IMR-90 (cell line): Measurements from ENCODE around the gene PIM3. TPM values are rescaled to one million over a fixed set of nuclear protein-coding genes. Genes with fewer than 3 reads are reported as not detected.

Source experiments
- ATAC-seq: fragments of 200-7000 bp; cut with Tn5 transposase; 2 replicates; pipeline ENCODE4 v1.9.1; 2020; ENCODE audit warnings: low read depth, mild to moderate bottlenecking, moderate library complexity
- BruUV-seq: library from RNA; stranded (reverse); fragments of 400-500 nt; replicated peaks from 2 replicates; lab custom pipeline; 2021; lab: Mats Ljungman, UMichigan
- CTCF ChIA-PET: fragments of 300-600 bp; formaldehyde crosslinking; extraction: SDS; loops from one replicate; lab custom pipeline; 2021; ENCODE audit warnings: antibody characterized with exemption; lab: Yijun Ruan, JAX
- POLR2A ChIA-PET: fragments of 300-600 bp; sonication (Branson Sonifier 250); formaldehyde crosslinking; loops from one replicate; lab custom pipeline; 2022; ENCODE audit warnings: antibody characterized with exemption; ENCODE audit not compliant: unreplicated experiment; lab: Charles Lee
- DNase-seq: peaks from one replicate; pipeline ENCODE4 v3.0.0; 2013
- H2AFZ ChIP-seq: replicated peaks from 2 replicates; pipeline ENCODE3; 2013; ENCODE audit warnings: low read length, mild to moderate bottlenecking; ENCODE audit not compliant: poor library complexity
- H2AK5ac ChIP-seq: 2 replicates; pipeline ENCODE4 v1.6.1; 2013; ENCODE audit warnings: low read depth, low read length, inconsistent platforms
- H2AK9ac ChIP-seq: replicated peaks from 2 replicates; pipeline ENCODE3; 2013; ENCODE audit warnings: mild to moderate bottlenecking, low read depth, low read length, moderate library complexity; ENCODE audit not compliant: poor library complexity
- H2BK120ac ChIP-seq: 2 replicates; pipeline ENCODE4 v1.6.1; 2013; ENCODE audit warnings: low read depth, low read length, inconsistent platforms
- H2BK15ac ChIP-seq: 3 replicates; pipeline ENCODE4 v1.6.1; 2013; ENCODE audit warnings: low read depth, low read length, inconsistent platforms
- H2BK20ac ChIP-seq: 2 replicates; pipeline ENCODE4 v1.6.1; 2013; ENCODE audit warnings: low read depth, mild to moderate bottlenecking, inconsistent platforms, low read length, moderate library complexity
- H2BK5ac ChIP-seq: 2 replicates; pipeline ENCODE4 v1.6.1; 2013; ENCODE audit warnings: mild to moderate bottlenecking, low read depth, low read length, inconsistent platforms; ENCODE audit not compliant: poor library complexity, severe bottlenecking
- H3K14ac ChIP-seq: replicated peaks from 2 replicates; pipeline ENCODE4 v1.6.1; 2013; ENCODE audit warnings: low read depth, low read length, inconsistent platforms
- H3K18ac ChIP-seq: 2 replicates; pipeline ENCODE4 v1.6.1; 2013; ENCODE audit warnings: low read depth, low read length, control low read depth
- H3K23ac ChIP-seq: 2 replicates; pipeline ENCODE4 v1.6.1; 2013; ENCODE audit warnings: low read depth, low read length, inconsistent platforms
- H3K27ac ChIP-seq: 2 replicates; pipeline ENCODE4 v1.5.1; 2013; ENCODE audit warnings: mild to moderate bottlenecking, control low read depth, low read length; ENCODE audit not compliant: insufficient read depth
- H3K27me3 ChIP-seq: 2 replicates; pipeline ENCODE4 v1.6.1; 2013; ENCODE audit warnings: low read length; ENCODE audit not compliant: control insufficient read depth, insufficient read depth
- H3K36me3 ChIP-seq: 2 replicates; pipeline ENCODE4 v1.6.1; 2013; ENCODE audit warnings: low read length, mixed read lengths; ENCODE audit not compliant: control insufficient read depth, insufficient read depth
- H3K4ac ChIP-seq: 2 replicates; pipeline ENCODE4 v1.6.1; 2013; ENCODE audit warnings: low read depth, low read length, inconsistent platforms
- H3K4me1 ChIP-seq: 2 replicates; pipeline ENCODE4 v1.6.1; 2013; ENCODE audit warnings: low read length, mixed read lengths; ENCODE audit not compliant: control insufficient read depth, insufficient read depth
- H3K4me2 ChIP-seq: 2 replicates; pipeline ENCODE4 v1.6.1; 2013; ENCODE audit warnings: low read depth, mild to moderate bottlenecking, control low read depth, low read length, moderate library complexity
- H3K4me3 ChIP-seq: 2 replicates; pipeline ENCODE4 v1.5.1; 2013; ENCODE audit warnings: low read depth, mild to moderate bottlenecking, control low read depth, low read length, moderate library complexity; ENCODE audit not compliant: insufficient read depth
- H3K56ac ChIP-seq: 2 replicates; pipeline ENCODE4 v1.6.1; 2013; ENCODE audit warnings: low read length, inconsistent platforms; ENCODE audit not compliant: insufficient read depth; ENCODE audit errors: extremely low read depth
- H3K79me1 ChIP-seq, 2 experiments: 2 replicates each; pipeline ENCODE4 v1.6.1; 2013; ENCODE audit warnings: low read length in 2 of 2, inconsistent platforms in 1 of 2, low read depth in 1 of 2
- H3K9ac ChIP-seq: 2 replicates; pipeline ENCODE4 v1.6.1; 2013; ENCODE audit warnings: low read depth, low read length, control low read depth
- H3K9me1 ChIP-seq: 2 replicates; pipeline ENCODE4 v1.6.1; 2013; ENCODE audit warnings: low read length, inconsistent platforms; ENCODE audit not compliant: insufficient read depth
- H3K9me3 ChIP-seq: 2 replicates; pipeline ENCODE4 v1.6.1; 2013; ENCODE audit warnings: low read length; ENCODE audit not compliant: control insufficient read depth, insufficient read depth
- H4K20me1 ChIP-seq: 2 replicates; pipeline ENCODE4 v1.6.1; 2013; ENCODE audit warnings: low read length, inconsistent platforms; ENCODE audit not compliant: insufficient read depth
- H4K5ac ChIP-seq: 2 replicates; pipeline ENCODE4 v1.6.1; 2013; ENCODE audit warnings: mild to moderate bottlenecking, low read depth, low read length, control low read depth
- H4K8ac ChIP-seq, 2 experiments: 2 replicates each; pipeline ENCODE4 v1.6.1; 2013; ENCODE audit warnings: low read depth in 2 of 2, low read length in 2 of 2, control low read depth in 1 of 2, inconsistent platforms in 1 of 2
- H4K91ac ChIP-seq: 2 replicates; pipeline ENCODE4 v1.6.1; 2013; ENCODE audit warnings: low read depth, low read length, inconsistent platforms; ENCODE audit not compliant: insufficient read depth
- BHLHE40 ChIP-seq: fragments of 150-350 bp; IDR thresholded peaks from 2 replicates; pipeline ENCODE4 v1.6.1; 2016; ENCODE audit warnings: mild to moderate bottlenecking, low read depth, low read length
- CEBPB ChIP-seq: IDR thresholded peaks from 2 replicates; pipeline ENCODE4 v1.6.1; 2012; ENCODE audit warnings: low read depth, low read length, improper control_type of control experiment
- CHD1 ChIP-seq: IDR thresholded peaks from 2 replicates; pipeline ENCODE4 v1.6.1; 2012; ENCODE audit warnings: low read depth, low read length, improper control_type of control experiment
- ELK1 ChIP-seq: fragments of 150-350 bp; IDR thresholded peaks from 2 replicates; pipeline ENCODE4 v1.6.1; 2016; ENCODE audit warnings: low read depth, mild to moderate bottlenecking, low read length, moderate library complexity, borderline replicate concordance
- FOS ChIP-seq: fragments of 150-350 bp; IDR thresholded peaks from 2 replicates; pipeline ENCODE4 v1.6.1; 2016; ENCODE audit warnings: low read depth, low read length
- MAFK ChIP-seq: IDR thresholded peaks from 2 replicates; pipeline ENCODE4 v1.6.1; 2012; ENCODE audit warnings: low read depth, low read length, improper control_type of control experiment
- MAZ ChIP-seq: IDR thresholded peaks from 2 replicates; pipeline ENCODE4 v1.6.1; 2012; ENCODE audit warnings: low read depth, mild to moderate bottlenecking, low read length, improper control_type of control experiment, moderate library complexity, borderline replicate concordance
- MXI1 ChIP-seq: IDR thresholded peaks from 2 replicates; pipeline ENCODE4 v1.6.1; 2012; ENCODE audit warnings: low read depth, mild to moderate bottlenecking, low read length, moderate library complexity, borderline replicate concordance
- NFE2L2 ChIP-seq: fragments of 150-350 bp; IDR thresholded peaks from 2 replicates; pipeline ENCODE4 v1.6.1; 2016; ENCODE audit warnings: low read depth, mild to moderate bottlenecking, low read length
- POLR2A ChIP-seq: IDR thresholded peaks from 2 replicates; pipeline ENCODE4 v1.6.1; 2012; ENCODE audit warnings: mild to moderate bottlenecking, low read depth, low read length
- RAD21 ChIP-seq: IDR thresholded peaks from 2 replicates; pipeline ENCODE4 v1.6.1; 2012; ENCODE audit warnings: low read length, improper control_type of control experiment
- RCOR1 ChIP-seq: IDR thresholded peaks from 2 replicates; pipeline ENCODE4 v1.6.1; 2012; ENCODE audit warnings: mild to moderate bottlenecking, low read length, improper control_type of control experiment; ENCODE audit not compliant: insufficient replicate concordance
- RFX5 ChIP-seq: IDR thresholded peaks from 2 replicates; pipeline ENCODE4 v1.8.0; 2012; ENCODE audit warnings: low read depth, mild to moderate bottlenecking, low read length, moderate library complexity
- SMC3 ChIP-seq: fragments of 150-350 bp; IDR thresholded peaks from 2 replicates; pipeline ENCODE4 v1.6.1; 2016; ENCODE audit warnings: low read depth, mild to moderate bottlenecking, antibody characterized with exemption, low read length, moderate library complexity
- USF2 ChIP-seq: fragments of 150-350 bp; IDR thresholded peaks from 2 replicates; pipeline ENCODE4 v1.6.1; 2017; ENCODE audit warnings: mild to moderate bottlenecking, antibody characterized with exemption, low read length, low read depth
- WGBS, 2 experiments: methylation state at CpG; one replicate each; pipeline versions ENCODE4 v1.1.5 to v1.1.7; 2013; ENCODE audit warnings: missing lambda C conversion rate in 2 of 2; ENCODE audit not compliant: insufficient read length in 1 of 2; ENCODE audit errors: extremely low coverage in 2 of 2; 5-methylcytosine and 5-hydroxymethylcytosine counted together
- dilution Hi-C: fragments of 300-500 bp; cut with HindIII; formaldehyde crosslinking; loops from one replicate; pipeline ENCODE4 v1.14.3; 2018; ENCODE audit warnings: low sequenced_read_pairs; ENCODE audit not compliant: unreplicated experiment
- in situ Hi-C: fragments of 300-500 bp; cut with MboI; formaldehyde crosslinking; loops from 3 replicates; pipeline ENCODE4 v1.14.3; 2019; ENCODE audit warnings: low sequenced_read_pairs, inconsistent platforms, mixed read lengths
- intact Hi-C: fragments of 100-400 bp; cut with micrococcal nuclease; formaldehyde crosslinking; loops from 2 replicates; pipeline ENCODE4 v1.10.0; 2022
- polyA plus RNA-seq, 3 experiments: library from polyadenylated mRNA; depleted of rRNA; stranded (reverse); fragments of >200 nt; gene quantifications; 2 replicates each; pipeline ENCODE4 v1.2.3, GENCODE V29; 2012; ENCODE audit warnings: low replicate concordance in 1 of 3
- total RNA-seq: library from RNA; depleted of rRNA; stranded (reverse); fragments of >200 nt; gene quantifications from 2 replicates; pipeline ENCODE4 v1.2.3, GENCODE V29; 2012
- TF ChIP-seq, protein P1 (sequence below): conservative IDR thresholded peaks from 2 replicates; pipeline ENCODE4 v1.5.1; 2012; ENCODE audit warnings: mild to moderate bottlenecking, low read depth, low read length, improper control_type of control experiment

Gene PIM3
- total and polyA plus RNA-seq, 2 of the 4 experiments (the other 2 are of a cell fraction), result 8.6 to 24.7 TPM

DNA sequence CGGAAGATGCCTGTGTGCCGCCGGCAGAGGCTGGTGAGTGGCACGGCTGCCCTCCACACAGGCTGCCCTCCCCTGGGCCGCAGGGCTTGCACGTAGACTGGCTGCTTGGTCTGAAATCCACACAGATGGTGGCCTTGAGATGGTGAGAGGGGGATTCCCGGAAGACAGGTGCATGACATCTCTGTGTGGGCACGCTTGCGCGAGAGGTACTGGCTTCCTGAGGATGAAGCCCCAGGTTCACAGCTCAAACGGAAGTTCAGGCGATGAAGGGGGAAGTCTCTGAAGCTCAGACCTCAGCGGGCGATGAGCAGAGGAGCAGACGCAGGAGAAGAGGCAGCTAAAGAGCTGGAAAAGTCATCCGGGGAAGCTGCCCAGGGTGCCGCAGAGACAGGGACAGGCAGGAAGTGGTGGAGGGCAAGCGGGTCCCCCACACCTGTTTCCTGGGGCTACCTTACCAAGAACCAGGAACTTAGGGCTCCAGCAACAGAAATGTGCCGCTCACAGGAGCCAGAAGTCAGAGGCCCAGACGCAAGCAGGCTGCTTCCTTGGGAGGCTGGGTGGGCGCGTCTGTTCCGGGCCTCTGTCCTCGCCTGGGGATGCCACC is 34.9 kb upstream of the PIM3 start:
- intact Hi-C loops, result no loop called here
- CTCF ChIA-PET, result no interaction called here

More for the DNA sequence above, 34.9 kb upstream of the PIM3 start:
- Histone ChIP-seq H2BK20ac (no peak overlapping the region), H3K27me3 (no peaks in the 10 kb centered on the region), H3K9me3 (no peaks in the 10 kb centered on the region), H3K4me1 (peaks cover 10% of the 10 kb centered on the region), H3K23ac (no peak overlapping the region), H3K56ac (no peak overlapping the region), H3K9ac (no peak overlapping the region), H2AK9ac (peak overlapping the region; percentile 51), H2AFZ (no peak overlapping the region), H3K18ac (no peak overlapping the region), H4K5ac (no peak overlapping the region), H3K4ac (no peak overlapping the region), H2BK15ac (no peak overlapping the region), H4K8ac (no peak overlapping the region), H3K79me1 (peaks cover 0 to 6% of the 10 kb centered on the region in 2 experiments; a peak in 3 of 4 replicates), H4K20me1 (no peaks in the 10 kb centered on the region; the same call in 1 of the 2 replicates), H3K14ac (no peak overlapping the region), H4K91ac (no peak overlapping the region), H3K4me2 (no peak overlapping the region), H2BK120ac (no peak overlapping the region), H3K4me3 (no peak overlapping the region), H2BK5ac (no peak overlapping the region), H3K27ac (no peak overlapping the region), H3K36me3 (peaks cover 20% of the 10 kb centered on the region; the same call in 1 of the 2 replicates), H2AK5ac (no peak overlapping the region), H3K9me1 (peaks cover 4% of the 10 kb centered on the region; the same call in 1 of the 2 replicates)
- 90% methylated on average over 6 of the region's 24 CpGs; no CpG with 5 or more reads in 1 of the 2 experiments for WGBS, 2 experiments
- no TSS peak for BruUV-seq
- TF ChIP-seq MAFK, result no peak
- no peak for TF ChIP-seq RFX5
- no peak for TF ChIP-seq MXI1
- TF ChIP-seq FOS, result no peak
- no peak for TF ChIP-seq RAD21
- TF ChIP-seq MAZ, result no peak
- no peak for TF ChIP-seq BHLHE40
- no peak for TF ChIP-seq USF2
- no peak for TF ChIP-seq RCOR1
- no peak for TF ChIP-seq CHD1
- TF ChIP-seq ELK1, result no peak
- no peak for TF ChIP-seq NFE2L2
- no peak for TF ChIP-seq CEBPB
- TF ChIP-seq SMC3, result no peak
- no peak for TF ChIP-seq POLR2A
- TF ChIP-seq, protein P1, sequence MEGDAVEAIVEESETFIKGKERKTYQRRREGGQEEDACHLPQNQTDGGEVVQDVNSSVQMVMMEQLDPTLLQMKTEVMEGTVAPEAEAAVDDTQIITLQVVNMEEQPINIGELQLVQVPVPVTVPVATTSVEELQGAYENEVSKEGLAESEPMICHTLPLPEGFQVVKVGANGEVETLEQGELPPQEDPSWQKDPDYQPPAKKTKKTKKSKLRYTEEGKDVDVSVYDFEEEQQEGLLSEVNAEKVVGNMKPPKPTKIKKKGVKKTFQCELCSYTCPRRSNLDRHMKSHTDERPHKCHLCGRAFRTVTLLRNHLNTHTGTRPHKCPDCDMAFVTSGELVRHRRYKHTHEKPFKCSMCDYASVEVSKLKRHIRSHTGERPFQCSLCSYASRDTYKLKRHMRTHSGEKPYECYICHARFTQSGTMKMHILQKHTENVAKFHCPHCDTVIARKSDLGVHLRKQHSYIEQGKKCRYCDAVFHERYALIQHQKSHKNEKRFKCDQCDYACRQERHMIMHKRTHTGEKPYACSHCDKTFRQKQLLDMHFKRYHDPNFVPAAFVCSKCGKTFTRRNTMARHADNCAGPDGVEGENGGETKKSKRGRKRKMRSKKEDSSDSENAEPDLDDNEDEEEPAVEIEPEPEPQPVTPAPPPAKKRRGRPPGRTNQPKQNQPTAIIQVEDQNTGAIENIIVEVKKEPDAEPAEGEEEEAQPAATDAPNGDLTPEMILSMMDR, result no peak
- DNase-seq (no peak), ATAC-seq (no peak)
- in situ Hi-C loops, result no loop called here
- dilution Hi-C loops, result no loop called here
- POLR2A ChIA-PET, result no interaction called here
